Left renal cortex interstitium (tissue), 4 donors: Measurements from ENCODE around the gene WNT3A. TPM values are rescaled to one million over a fixed set of nuclear protein-coding genes. Genes with fewer than 3 reads are reported as not detected.
"Not testable (repeated sequence)": the region's sequence is repeated elsewhere in the genome, so short reads cannot be mapped to it uniquely, and the experiment has no call there.

Experiments used
- DNase-seq, 4 donors: peaks; one replicate each; pipeline ENCODE4 v3.0.0-alpha.2; 2013; ENCODE audit warnings: low read depth in 4 of 4, low spot score in 2 of 4, missing footprints in 1 of 4
- polyA plus RNA-seq, 4 donors: library from polyadenylated mRNA; unstranded; fragments of 120-200 nt; gene quantifications; one replicate each; pipeline ENCODE4 v1.2.1, GENCODE V29; 2013; ENCODE audit not compliant: insufficient read length in 4 of 4

The WNT3A gene
- under 1 TPM; 0.12 to 0.36 (median 0.22) TPM for polyA plus RNA-seq

GRCh38 chr1:228006786-228007048, at the start of gene WNT3A:
TSS of gene WNT3A (plus strand) at chr1:228006998. CDS start at chr1:228007129, 131 bp downstream.
- DNase-seq, result no peak

GRCh38 chr1:227958617-227959324, 48.0 kb upstream of the WNT3A start:
- DNase-seq, result no peak

- no peak for DNase-seq
Observed at GRCh38 chr1:227959325-227959860, 47.4 kb upstream of the WNT3A start.

GRCh38 chr1:227961651-227962466, 44.9 kb upstream of the WNT3A start:
- no peak for DNase-seq

GRCh38 chr1:227966733-227967132, 40.1 kb upstream of the WNT3A start:
- not testable (repeated sequence) for DNase-seq

GRCh38 chr1:227967815-227968214, 39.0 kb upstream of the WNT3A start:
- not testable (repeated sequence) for DNase-seq

GRCh38 chr1:227970076-227970995, 36.5 kb upstream of the WNT3A start:
- DNase-seq, result not testable (repeated sequence)

GRCh38 chr1:227971216-227971615, 35.6 kb upstream of the WNT3A start:
- not testable (repeated sequence) for DNase-seq

GRCh38 chr1:227971643-227972282, 35.0 kb upstream of the WNT3A start:
- DNase-seq, result not testable (repeated sequence)

GRCh38 chr1:227972283-227972679, 34.5 kb upstream of the WNT3A start:
- not testable (repeated sequence) for DNase-seq

GRCh38 chr1:227972843-227973374, 33.9 kb upstream of the WNT3A start:
- DNase-seq, result not testable (repeated sequence)

- DNase-seq, result not testable (repeated sequence)
Observed at GRCh38 chr1:227973724-227974288, 33.0 kb upstream of the WNT3A start.

- not testable (repeated sequence) for DNase-seq
Observed at GRCh38 chr1:227975583-227976283, 31.1 kb upstream of the WNT3A start.

GRCh38 chr1:227987181-227987580, 19.6 kb upstream of the WNT3A start:
- DNase-seq, result no peak

- no peak for DNase-seq
Observed at GRCh38 chr1:227994632-227995300, 12.0 kb upstream of the WNT3A start.

GRCh38 chr1:227996187-227996950, 10.4 kb upstream of the WNT3A start:
- DNase-seq, result no peak

- no peak for DNase-seq
Observed at GRCh38 chr1:227998374-227999055, 8.3 kb upstream of the WNT3A start.
